ENCODE results near the gene LRRC46.

DNA sequence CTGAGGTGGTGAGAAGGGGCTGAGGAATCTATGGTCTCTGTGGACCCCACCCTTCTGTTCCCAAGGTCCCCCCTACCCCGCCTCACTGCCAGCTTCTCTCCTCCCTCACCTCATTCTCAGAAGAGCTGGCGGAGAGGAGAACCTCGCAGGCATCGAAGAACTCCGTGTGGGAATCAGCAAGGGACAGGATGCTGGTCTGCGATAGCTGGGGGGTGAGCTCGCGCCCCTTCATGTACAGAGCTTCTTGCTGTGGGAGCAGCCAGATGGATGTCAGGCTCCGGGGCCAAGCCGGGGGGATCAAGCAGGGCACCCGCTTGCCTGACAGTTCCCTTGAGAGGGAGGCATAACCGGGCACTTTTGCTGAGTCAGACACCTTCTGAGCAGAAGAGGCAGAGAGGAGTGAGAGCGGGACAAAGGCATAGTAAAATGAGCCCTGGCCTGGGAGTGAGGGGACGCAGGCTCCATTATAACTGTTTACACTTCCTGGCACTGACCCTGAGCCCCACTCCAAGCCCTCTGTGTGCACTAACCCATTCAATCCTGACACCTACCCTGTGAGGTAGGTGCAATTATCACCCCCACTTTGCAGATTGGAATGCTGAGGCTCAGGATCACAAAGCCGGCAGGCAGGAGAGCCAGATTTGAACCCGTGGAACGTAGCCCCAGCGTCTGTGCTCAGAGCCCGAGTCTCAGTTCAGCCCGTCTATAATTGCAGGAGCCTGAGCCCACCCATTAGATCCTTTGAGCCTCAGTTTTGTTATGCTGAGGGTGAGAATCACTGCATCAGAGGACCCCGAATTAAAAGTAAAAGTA lies 16.2 kb upstream of the LRRC46 start:
- no peak for TF ChIP-seq EZH2 (IDR thresholded peaks at IDR 0.05; ENCODE audit: insufficient read depth, low read length)
- TF ChIP-seq, protein P1, sequence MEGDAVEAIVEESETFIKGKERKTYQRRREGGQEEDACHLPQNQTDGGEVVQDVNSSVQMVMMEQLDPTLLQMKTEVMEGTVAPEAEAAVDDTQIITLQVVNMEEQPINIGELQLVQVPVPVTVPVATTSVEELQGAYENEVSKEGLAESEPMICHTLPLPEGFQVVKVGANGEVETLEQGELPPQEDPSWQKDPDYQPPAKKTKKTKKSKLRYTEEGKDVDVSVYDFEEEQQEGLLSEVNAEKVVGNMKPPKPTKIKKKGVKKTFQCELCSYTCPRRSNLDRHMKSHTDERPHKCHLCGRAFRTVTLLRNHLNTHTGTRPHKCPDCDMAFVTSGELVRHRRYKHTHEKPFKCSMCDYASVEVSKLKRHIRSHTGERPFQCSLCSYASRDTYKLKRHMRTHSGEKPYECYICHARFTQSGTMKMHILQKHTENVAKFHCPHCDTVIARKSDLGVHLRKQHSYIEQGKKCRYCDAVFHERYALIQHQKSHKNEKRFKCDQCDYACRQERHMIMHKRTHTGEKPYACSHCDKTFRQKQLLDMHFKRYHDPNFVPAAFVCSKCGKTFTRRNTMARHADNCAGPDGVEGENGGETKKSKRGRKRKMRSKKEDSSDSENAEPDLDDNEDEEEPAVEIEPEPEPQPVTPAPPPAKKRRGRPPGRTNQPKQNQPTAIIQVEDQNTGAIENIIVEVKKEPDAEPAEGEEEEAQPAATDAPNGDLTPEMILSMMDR (IDR thresholded peaks at IDR 0.05; ENCODE audit: insufficient read depth, low read depth, low read length): no peak
